ENCODE measurements around the gene RHOH. TPM values are rescaled to one million over a fixed set of nuclear protein-coding genes. Genes with fewer than 3 reads are reported as not detected.

Gene RHOH
- total and polyA plus RNA-seq, 10 of the 15 experiments (the other 5 are each of a cell fraction or from before 2014, with no cell fraction given), result 46.5 to 120 (median 57.9) TPM

- TF ChIP-seq CEBPZ (IDR thresholded peaks at IDR 0.05; ENCODE audit: low read depth, low read length) (no peak), KLF5 (IDR thresholded peaks at IDR 0.05; ENCODE audit: partially characterized antibody) (peak; percentile 36), WRNIP1 (IDR thresholded peaks at IDR 0.05; ENCODE audit: borderline replicate concordance, low read depth, low read length) (peak; percentile 72; the same call in 1 of the 2 replicates), BMI1 (IDR thresholded peaks at IDR 0.05; ENCODE audit: borderline replicate concordance) (peak; percentile 15; the same call in 1 of the 2 replicates), IKZF1 (conservative IDR thresholded peaks at IDR 0.05) (peak; percentile 33; the same call in 1 of the 2 replicates), E2F8 (IDR thresholded peaks at IDR 0.05; ENCODE audit: low read depth, partially characterized antibody) (no peak), TBL1XR1 (IDR thresholded peaks at IDR 0.05; ENCODE audit: low read depth, low read length) (peak; percentile 94), NKRF (conservative IDR thresholded peaks at IDR 0.05) (no peak), CBFB (IDR thresholded peaks at IDR 0.05; ENCODE audit: low read depth) (peak; percentile 70; the same call in 1 of the 2 replicates), TCF12 (IDR thresholded peaks at IDR 0.05; ENCODE audit: low read depth, low read length) (peak; percentile 43; the same call in 1 of the 2 replicates), ZBTB40 (IDR thresholded peaks at IDR 0.05; ENCODE audit: borderline replicate concordance) (no peak), RELA (IDR thresholded peaks at IDR 0.05; ENCODE audit: borderline replicate concordance, partially characterized antibody) (peak; percentile 55), ZNF274 (IDR thresholded peaks at IDR 0.05; ENCODE audit: insufficient read depth, insufficient read length) (no peak), MTA2 (IDR thresholded peaks at IDR 0.05; ENCODE audit: low read depth) (peak; percentile 61; the same call in 1 of the 2 replicates), TCF7 (IDR thresholded peaks at IDR 0.05; ENCODE audit: borderline replicate concordance) (peak; percentile 81), POLR2A (IDR thresholded peaks at IDR 0.05; ENCODE audit: low read depth, low read length) (no peak), CBX5 (IDR thresholded peaks at IDR 0.05; ENCODE audit: low read depth) (no peak)
These were observed 31.9 kb downstream of the RHOH start (continued) for GRCh38 chr4:40228497-40229365.

Measured in GM12878 (cell line).